Endothelial cell of umbilical vein (primary cell): ENCODE results near the gene FAM210A.

Experiments used
- EZH2 ChIP-seq: IDR thresholded peaks from 2 replicates; pipeline ENCODE4 v1.6.1; 2012; ENCODE audit warnings: borderline replicate concordance, low read depth, mild to moderate bottlenecking, moderate library complexity, low read length, inconsistent platforms; ENCODE audit not compliant: severe bottlenecking
- GATA2 ChIP-seq: IDR thresholded peaks from 2 replicates; pipeline ENCODE4 v1.7.0; 2011; ENCODE audit warnings: low read depth, mild to moderate bottlenecking, moderate library complexity, mixed read lengths, low read length; ENCODE audit not compliant: insufficient read length, insufficient read depth
- JUN ChIP-seq: IDR thresholded peaks from 2 replicates; pipeline ENCODE4 v1.6.1; 2011; ENCODE audit warnings: borderline replicate concordance, low read depth; ENCODE audit not compliant: insufficient read length, insufficient read depth
- MAX ChIP-seq: IDR thresholded peaks from 2 replicates; pipeline ENCODE4 v1.6.1; 2011; ENCODE audit not compliant: insufficient read depth, insufficient read length
- MYC ChIP-seq: IDR thresholded peaks from one replicate; pipeline ENCODE4 v1.6.1; 2011; ENCODE audit warnings: mild to moderate bottlenecking, low read depth, low read length
- POLR2A ChIP-seq: IDR thresholded peaks from 2 replicates; pipeline ENCODE4 v1.6.1; 2012; ENCODE audit warnings: low read depth, mild to moderate bottlenecking, control low read depth, low read length
- POLR2AphosphoS5 ChIP-seq: IDR thresholded peaks from 2 replicates; pipeline ENCODE4 v1.6.1; 2012; ENCODE audit warnings: low read depth, mild to moderate bottlenecking, control low read depth, low read length, moderate library complexity; ENCODE audit not compliant: insufficient read depth
- TF ChIP-seq, protein P1 (sequence below), 2 donors: IDR thresholded peaks; 1 replicate in 1 of 2; 2 replicates in 1 of 2; pipeline ENCODE4 v1.5.1; 2011; ENCODE audit warnings: low read length in 2 of 2, mild to moderate bottlenecking in 2 of 2, moderate library complexity in 2 of 2, control low read depth in 1 of 2, inconsistent platforms in 1 of 2, low read depth in 1 of 2; ENCODE audit not compliant: insufficient read depth in 1 of 2; ENCODE audit errors: extremely low read depth in 1 of 2

DNA sequence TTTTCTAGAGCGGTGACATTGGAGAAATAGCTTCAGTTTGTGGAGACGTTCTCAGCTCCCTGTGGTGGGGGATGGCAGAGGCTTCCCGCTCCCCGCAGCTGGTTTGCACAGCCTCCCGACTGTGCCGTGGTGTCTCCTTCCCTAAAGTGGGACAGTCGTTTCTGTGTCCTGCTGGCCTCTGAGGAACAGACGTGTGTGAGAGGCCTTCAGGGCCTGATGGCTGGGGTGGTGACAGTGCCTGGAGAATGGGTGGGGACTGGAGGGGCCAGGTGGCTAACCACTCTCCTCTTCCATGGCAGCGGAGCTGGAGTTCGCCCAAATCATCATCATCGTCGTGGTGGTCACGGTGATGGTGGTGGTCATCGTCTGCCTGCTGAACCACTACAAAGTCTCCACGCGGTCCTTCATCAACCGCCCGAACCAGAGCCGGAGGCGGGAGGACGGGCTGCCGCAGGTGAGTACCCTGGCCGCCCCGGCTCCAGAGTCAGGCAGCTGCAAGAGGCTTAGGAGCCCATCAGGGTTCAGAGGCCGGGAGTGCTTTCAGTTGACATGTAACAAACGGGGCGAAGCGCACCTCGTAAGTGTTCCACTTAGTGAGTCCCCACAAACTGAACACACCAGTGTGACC, 105.4 kb downstream of the FAM210A start:
- TF ChIP-seq, protein P1, sequence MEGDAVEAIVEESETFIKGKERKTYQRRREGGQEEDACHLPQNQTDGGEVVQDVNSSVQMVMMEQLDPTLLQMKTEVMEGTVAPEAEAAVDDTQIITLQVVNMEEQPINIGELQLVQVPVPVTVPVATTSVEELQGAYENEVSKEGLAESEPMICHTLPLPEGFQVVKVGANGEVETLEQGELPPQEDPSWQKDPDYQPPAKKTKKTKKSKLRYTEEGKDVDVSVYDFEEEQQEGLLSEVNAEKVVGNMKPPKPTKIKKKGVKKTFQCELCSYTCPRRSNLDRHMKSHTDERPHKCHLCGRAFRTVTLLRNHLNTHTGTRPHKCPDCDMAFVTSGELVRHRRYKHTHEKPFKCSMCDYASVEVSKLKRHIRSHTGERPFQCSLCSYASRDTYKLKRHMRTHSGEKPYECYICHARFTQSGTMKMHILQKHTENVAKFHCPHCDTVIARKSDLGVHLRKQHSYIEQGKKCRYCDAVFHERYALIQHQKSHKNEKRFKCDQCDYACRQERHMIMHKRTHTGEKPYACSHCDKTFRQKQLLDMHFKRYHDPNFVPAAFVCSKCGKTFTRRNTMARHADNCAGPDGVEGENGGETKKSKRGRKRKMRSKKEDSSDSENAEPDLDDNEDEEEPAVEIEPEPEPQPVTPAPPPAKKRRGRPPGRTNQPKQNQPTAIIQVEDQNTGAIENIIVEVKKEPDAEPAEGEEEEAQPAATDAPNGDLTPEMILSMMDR (IDR thresholded peaks at IDR 0.05; ENCODE audit: extremely low read depth in 1 of 2, insufficient read depth in 1 of 2, low read depth in 1 of 2, low read length in 2 of 2): no peak
- TF ChIP-seq POLR2AphosphoS5 (no peak), MYC (no peak), POLR2A (no peak), EZH2 (no peak), GATA2 (no peak), MAX (no peak), JUN (no peak)
